NOMO-1 (cell line): ENCODE results near the gene CRACR2B.

Source experiments
- DNase-seq, 2 experiments: peaks; one replicate each; lab custom pipeline; 2025; ENCODE audit not compliant: unreplicated experiment in 2 of 2; lab: John Stamatoyannopoulos, UW

The CRACR2B gene

GRCh38 chr11:825366-826226, 2.1 kb upstream of the CRACR2B start:
- DNase-seq, result no peak

- no peak for DNase-seq
Observed at GRCh38 chr11:826227-826621, 1.5 kb upstream of the CRACR2B start.

- no peak for DNase-seq
Observed at GRCh38 chr11:826836-827145, 928 bp upstream of the CRACR2B start.

GRCh38 chr11:827146-827896, 398 bp upstream of the CRACR2B start:
- DNase-seq, result peak; percentile 20 to 21

- DNase-seq, result no peak
Observed at GRCh38 chr11:828506-829175, 922 bp downstream of the CRACR2B start.

GRCh38 chr11:829176-829846, 1.6 kb downstream of the CRACR2B start:
- DNase-seq, result no peak

- no peak for DNase-seq
Observed at GRCh38 chr11:829847-830294, 2.2 kb downstream of the CRACR2B start.

GRCh38 chr11:830295-831117, 2.8 kb downstream of the CRACR2B start:
- DNase-seq, result peak; percentile 64 to 72

GRCh38 chr11:831118-831864, 3.6 kb downstream of the CRACR2B start:
- DNase-seq, result no peak

- DNase-seq, result no peak
Observed at GRCh38 chr11:831961-832528, 4.3 kb downstream of the CRACR2B start.

GRCh38 chr11:832529-833113, 4.9 kb downstream of the CRACR2B start, which contains the start of gene CD151:
Gene CD151 (plus strand): TSS chr11:832952. CDS start chr11:836070, 3,118 bp downstream.
- peak; percentile 15 to 47 for DNase-seq

GRCh38 chr11:833114-833791, 5.5 kb downstream of the CRACR2B start:
- peak in 1 of 2 experiments; percentile 47 for DNase-seq

- no peak for DNase-seq
Observed at GRCh38 chr11:833849-834311, 6.2 kb downstream of the CRACR2B start.

GRCh38 chr11:834371-835316, 6.9 kb downstream of the CRACR2B start:
- DNase-seq, result no peak

- no peak for DNase-seq
Observed at GRCh38 chr11:836274-836673, 8.6 kb downstream of the CRACR2B start.

- DNase-seq, result no peak
Observed at GRCh38 chr11:836700-837099, 9.0 kb downstream of the CRACR2B start.
